Pons (tissue), 1 donor: Measurements from ENCODE around the gene KCNB1.

Source experiments
- DNase-seq: peaks from one replicate; pipeline ENCODE4 v3.0.0-alpha.2; 2016; ENCODE audit warnings: low spot score

The KCNB1 gene

DNA sequence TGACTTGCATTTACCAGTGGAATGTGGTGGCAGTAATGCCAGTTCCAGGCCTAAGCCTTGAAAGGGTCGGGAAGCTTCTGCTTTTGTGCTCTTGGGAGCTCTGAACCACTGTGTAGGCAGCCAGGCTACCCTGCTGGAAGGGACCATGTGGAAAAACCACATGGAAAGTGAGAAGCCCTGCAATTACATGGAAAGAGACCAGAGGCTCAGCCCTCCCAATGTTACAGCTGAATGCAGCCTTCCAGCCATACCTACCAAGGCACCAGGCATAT, 14.9 kb upstream of the KCNB1 start:
- no peak for DNase-seq

DNA sequence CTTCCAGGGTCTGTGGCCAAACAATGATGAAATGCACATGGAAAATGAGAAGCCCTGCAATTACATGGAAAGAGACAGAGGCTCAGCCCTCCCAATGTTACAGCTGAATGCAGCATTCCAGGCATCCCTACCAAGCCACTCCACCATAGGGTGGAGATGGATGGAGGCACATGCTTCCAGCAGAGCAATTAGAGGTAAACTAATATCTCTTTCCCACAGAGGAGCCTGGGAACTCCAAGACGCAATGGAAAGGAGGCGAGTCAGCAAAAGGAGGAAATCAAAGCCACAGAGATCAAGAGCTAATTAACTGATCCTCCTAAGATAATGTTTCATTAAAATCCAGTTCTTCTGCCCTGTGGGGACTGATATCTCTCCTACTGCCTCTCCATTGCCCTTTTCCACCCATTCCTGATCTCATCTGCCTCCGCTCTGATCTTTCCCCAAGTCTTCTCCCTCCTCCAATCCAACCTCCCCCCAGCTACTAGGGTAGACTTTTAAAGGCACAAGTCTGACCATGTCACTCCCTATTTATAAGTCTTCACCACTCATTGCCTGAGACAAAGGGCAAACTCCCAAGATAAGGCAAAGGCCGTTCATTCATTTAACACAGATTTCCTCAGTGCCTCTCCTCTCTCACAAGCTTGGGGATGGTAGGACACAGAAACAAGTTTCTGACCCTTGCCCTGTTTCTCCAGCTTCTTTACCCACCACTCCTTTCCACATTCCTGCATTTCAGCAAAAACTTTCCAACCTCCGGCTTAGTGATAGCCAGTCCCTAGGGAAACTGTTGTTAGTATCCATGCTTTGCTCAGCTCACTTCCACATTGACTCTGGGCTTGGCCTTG, 14.3 kb upstream of the KCNB1 start:
- DNase-seq, result no peak

DNA sequence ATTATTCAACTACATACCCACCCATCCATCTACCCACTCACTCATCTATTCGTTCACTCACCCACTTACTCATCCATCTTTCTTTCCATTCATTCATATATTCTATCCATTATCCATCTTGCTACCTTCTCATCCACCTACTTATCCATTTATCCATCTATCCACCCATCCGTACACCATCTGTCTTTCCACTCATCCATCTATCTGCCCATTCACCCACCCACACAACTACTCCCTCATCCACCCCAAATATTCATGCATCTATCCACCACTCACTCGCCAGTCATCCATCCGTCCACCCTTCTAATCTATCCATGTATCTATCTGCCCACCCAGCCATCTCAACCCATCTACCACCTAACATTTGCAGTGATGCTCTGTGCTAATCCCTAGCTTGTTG, 13.6 kb upstream of the KCNB1 start:
- no peak for DNase-seq

DNA sequence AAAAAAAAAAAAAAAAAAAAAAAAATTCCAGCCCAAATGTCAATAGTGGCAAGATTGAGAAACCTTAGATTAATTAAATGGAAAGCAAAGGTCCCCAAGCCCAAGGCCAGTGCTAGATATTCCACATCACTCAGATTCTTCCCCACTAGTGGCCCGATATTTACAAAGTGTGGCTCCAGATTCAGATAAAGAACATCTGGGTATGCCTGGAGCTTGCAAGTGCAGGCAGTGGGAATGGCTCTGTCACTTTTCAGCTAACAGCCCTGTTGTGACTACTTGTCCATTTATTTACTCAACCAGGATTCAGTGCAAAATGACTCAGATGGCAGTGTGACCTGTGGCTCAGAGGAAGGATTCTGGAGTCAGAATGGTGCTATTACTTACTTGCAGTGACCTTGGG, 8.2 kb upstream of the KCNB1 start:
- no peak for DNase-seq

DNA sequence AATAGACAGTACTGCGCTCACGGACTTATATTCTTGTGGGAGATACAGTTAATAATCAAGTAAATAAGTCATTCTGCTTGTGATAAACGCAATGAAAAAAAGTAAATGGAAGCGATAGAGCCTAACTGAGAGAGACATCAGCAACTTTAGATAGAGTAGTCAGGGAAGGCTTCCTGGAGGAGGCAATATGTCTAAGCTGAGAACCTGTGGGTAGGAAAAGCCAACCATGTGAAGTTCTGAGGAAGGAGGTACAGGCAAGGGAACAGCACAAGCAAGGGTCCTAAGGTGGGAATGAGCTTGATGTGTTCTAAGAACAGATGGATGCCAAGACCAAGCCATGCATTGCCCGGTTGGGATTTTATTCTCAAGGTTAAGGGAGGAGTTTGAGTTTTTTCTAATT, 7.2 kb upstream of the KCNB1 start:
- no peak for DNase-seq

DNA sequence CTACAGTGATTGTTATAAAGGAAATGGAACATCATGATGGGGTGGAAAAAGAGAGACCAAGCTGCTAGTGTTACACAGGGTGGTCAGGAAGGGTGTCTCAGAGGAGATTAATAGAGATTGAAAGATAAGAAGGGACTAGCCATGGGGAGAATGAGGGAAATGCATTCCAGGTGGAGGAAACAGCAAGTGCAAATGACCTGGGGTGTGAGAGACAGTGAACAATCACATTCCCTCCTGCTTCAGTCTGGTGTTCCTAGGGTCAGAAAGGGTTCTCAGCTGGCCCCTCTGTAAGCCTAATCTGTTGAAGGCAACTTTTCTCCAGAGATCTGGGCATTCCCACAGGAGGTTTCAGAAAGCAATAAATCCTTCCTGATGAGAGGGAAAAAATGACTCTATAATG, 3.6 kb upstream of the KCNB1 start:
- no peak for DNase-seq

DNA sequence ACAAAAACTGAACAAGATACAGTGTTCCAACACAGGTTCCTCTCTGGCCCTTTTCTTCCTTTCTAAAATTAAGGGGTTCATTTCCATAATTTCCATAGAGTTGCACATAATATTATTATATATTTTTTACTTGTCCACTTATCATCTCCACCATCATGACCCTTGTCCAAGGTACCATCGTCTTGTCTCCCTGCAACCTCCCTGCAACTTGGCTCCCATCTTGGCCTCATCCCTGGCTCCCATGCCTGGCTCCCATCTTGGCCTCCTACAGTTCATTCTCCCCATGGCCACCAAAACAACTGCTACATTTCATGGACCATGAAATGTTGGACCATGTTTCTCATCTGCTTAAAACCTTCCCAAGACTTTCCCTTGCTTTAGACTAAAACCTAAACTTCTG, 3.1 kb upstream of the KCNB1 start:
- DNase-seq, result no peak

DNA sequence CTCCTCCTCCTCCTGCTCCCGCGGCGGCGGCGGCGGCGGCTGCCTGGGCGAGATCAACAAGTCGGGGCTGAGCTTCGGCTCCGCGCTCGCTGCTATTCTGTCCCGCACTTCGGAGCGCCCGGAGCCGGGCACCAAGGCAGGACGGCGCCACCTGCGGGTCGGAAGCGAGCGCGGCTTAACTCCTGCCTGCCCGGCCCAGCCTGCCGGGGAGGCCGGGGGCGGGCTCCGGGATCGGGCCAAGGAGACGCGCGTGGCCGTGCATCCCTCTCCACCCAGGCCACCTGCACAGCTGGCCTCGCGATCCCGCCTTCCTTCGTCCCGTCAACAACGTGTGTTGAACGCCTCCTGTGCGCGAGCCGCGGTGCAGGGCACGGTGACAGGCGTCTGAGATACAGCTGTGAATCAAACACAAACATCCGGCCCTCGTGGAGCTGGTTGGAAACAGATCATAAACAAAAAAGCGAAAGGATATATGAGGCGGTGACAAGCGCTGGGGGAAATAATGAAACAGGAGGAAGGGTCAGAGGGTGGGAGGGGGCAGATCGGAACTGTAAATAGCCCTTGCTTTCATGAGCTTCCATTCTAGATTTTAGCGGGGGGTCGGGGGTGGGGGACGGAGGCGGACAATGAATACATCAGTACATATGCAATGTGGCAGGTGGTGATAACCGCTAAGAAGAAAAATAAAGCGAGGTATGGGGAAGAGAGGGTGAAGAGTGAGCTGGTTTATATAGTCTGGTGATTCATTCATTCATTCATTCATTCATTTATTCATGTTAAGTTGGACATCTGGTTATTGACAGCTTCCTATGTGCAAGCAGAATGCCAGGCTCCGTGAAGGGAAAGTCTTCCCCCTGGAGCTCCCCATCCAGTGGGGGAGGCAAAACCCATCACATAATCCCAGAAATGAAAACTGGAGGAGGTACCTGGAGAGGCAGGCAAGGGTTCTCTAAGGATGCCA, 2.0 kb upstream of the KCNB1 start:
- DNase-seq, result peak; percentile 43

DNA sequence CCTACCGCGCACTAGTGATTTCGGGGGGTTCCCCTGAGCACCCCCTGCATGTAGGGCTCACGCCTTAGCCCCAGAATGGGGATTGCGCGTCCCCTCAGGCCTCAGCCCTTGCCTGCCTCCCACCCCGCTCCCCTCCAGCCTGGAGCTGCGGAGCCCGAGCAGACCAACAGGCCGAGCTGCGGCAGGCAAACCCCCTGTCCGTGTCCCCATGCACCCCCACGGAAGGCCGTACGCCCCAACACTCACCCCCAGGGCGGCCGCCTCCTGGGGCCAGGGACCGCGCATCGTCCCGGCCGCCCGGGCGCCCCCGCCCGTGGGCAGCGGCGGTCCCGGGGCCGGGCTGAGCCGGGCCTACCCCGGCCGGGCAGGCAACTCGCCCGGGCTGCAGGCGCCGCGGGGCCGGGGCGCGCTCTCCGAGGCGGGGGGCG, 1.2 kb upstream of the KCNB1 start:
- DNase-seq, result no peak

DNA sequence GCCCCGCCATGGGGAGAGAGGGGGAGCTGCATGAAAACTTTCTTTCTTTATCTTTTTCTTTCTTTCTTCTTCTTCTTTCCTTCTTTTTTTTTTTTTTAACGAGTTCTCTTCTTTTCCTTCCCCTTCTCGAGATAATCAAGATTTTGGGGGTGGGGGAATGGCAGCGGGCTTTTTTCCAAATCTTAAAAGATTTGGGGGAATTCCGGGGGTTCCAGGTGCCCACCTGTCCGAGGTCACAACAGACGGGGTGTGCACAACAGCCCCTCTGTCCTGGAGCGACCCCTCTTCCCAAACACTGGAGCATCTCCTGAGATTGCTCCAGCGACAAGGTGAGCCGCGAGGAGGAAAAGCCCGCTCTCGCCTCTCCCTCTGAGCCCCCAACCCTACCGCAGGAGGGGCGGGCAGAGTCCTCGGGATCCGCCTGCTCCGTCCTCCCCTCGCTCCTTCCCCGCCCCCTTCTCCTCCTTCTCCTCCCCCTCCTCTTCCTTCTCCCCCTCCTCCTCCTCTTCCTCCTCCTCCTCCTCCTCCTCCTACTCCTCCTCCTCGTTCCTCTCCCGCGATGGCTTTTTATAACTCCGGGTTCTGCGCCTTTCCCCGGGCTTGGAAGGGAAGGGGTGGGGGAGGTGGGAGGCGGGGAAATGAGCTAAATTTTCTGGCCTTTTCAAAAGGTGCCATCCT, 689 bp upstream of the KCNB1 start:
- no peak for DNase-seq

DNA sequence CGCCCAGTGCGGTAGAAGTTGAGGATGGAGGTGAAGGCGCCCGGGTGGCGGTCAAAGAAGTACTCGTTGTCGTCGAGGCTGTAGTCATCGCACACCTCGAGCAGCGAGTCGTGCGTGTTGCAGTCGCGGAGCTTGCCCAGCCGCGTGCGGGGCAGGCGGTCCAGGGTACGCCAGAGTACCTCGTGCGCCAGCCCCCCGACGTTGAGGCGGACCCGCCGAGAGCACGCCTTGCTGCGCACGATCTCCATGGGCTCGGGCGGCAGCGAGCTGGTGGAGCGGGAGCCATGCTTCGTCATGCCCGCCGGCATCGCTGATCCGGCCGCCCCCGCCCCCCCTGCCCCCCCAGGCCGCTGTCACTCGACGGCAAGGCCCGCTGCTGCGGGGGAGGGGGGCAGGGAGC, 295 bp downstream of the KCNB1 start:
- no peak for DNase-seq

DNA sequence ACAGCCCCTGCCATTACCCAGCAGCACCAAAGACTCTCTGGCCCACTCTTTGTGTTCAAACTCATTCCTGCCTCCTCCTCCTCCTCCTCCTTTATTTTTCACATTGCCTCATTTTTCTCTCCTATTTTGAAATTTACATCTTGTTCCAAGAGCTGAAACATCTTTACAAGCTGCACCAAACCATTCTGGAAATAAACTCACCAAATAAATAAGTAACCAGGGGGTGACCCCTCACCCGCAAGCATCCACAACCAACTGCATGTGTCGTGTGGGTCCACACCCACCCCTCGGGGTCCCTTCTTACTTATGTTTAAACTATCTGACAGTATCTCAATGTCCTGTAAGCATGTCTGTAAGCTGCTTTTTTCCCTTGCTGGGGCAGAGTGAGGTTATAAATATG, 1.4 kb downstream of the KCNB1 start:
- no peak for DNase-seq

DNA sequence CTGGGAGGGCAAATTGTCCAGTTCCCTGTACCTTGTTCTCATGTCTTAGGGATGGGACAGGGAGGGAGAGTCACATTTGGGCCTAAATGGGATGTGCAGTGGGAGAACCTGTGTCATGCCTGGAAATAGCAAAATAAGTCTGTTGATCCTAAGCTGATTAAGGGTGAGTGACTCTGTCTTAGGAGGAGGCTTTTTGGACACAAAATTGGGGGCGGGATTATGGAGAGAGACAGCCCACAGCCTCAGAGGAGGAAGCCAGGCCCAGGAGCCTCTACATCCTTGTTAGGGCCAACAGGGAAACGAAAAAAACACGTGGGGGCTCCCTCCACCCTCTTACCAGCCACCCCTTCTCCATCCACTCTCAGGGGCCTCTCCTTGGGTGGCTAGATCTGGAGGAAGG, 2.2 kb downstream of the KCNB1 start:
- DNase-seq, result no peak

DNA sequence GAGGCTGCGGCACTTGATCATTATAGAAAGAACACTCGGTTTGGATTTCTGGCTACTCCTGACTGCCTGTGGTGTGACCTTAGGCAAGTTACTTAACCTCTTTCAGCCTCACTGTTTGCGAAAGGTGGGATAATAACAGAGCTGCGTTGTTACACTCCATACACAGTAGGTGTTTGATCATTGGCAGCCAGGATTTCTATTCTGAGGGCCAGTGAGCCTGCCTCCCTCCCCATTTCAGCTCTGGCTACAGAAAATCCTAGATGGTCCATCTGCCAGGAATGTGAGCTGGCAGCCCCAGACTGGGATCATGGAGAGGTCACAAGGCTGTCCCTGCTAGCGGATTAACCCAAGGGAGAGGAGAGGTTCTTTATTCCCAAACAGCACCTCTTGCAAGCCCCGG, 2.7 kb downstream of the KCNB1 start:
- DNase-seq, result no peak

DNA sequence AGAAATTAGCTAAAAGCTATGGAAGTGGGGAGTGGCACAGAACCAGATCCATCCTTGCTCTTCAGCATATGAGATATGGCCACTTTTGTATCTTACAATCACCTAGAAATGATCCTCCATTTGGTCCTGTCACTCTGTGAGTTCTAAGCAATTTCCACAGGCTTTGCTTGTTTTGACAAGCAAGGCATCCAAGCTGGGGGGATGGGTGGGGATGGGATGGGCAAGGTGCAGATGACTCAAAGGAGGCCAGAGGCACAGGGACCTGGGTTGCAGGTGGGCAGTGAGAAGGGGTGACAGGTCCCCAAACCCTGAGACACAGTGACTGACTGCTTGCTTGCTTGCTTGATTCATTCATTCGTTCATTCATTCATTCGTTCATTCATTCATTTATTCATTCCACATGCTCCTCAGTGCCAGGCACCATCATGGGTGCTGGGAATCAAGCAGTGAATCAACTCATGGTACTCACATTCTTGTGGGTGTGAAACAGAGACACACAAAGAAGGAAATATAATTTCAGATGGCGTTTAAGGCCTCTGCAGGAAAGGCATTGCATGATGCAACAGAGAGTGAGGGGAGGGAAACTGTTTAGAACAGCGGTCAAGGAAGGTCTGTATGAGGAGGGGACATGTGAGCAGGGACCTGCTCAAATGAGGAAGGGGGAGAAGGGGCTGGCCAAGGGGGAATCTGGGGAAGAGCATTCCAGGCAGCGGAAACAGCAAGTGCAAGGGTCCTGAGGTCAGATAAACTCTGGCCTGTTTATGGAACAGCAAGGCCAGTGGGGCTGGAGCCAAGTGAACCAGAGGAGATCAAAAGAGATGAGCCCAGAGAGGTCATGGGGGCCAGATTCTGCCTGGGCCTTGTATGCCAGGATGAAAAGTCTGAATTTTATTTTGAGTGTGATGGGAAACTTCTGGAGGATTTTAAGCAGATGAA, 3.4 kb downstream of the KCNB1 start:
- no peak for DNase-seq

DNA sequence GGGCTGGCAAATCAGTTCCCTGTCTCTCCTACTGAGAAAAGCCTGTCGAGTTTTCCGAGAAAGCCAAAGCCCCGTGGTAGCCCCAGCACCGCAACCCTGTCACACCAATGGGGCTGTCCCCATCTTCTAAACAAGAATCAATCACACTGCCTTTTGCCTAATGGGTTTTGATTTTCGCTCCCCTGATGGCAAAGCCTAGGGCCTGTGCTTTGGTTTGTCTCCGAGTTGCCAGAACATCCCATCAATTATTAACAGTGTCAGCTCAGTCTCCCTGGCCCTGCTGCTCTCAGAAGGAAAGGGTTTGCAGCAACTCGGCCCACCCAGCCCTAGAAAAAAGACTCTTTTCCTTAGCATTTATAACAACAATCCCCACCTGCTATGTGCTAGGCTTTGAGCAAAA, 4.2 kb downstream of the KCNB1 start:
- DNase-seq, result no peak

DNA sequence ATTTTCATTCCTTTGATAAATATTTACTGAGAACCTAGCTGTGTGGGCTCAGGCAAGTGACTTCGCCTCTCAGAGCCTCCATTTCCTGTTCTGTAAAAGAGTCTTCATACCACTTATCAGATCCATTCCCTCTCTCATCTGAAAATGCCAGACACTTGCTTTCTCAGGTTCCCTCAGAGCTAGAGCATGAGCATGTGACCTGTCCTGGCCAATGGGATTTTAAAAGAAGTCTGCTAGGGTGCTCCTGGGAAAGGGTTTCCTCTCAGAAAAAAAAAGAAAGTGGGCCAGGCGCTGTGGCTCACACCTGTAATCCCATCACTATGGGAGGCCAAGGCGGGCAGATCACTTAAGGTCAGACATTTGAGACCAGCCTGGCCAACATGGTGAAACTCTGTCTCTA, 5.3 kb downstream of the KCNB1 start:
- no peak for DNase-seq

DNA sequence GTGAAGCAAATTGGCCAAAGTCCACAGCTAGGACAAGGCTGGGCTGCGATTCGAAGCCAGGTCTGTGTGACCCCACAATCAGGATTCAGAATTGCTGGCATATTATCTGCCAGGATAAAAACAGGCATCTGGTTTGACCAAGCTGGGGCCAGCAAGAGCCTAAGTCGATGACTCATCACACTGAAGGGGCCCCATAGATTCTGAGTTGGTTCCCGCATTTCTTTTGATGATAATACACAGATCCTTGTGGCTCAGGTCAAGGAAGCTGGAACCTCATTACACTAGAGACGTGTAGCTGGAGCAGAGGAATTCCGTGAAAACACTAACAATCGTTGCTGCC, 6.5 kb downstream of the KCNB1 start:
- DNase-seq, result no peak

DNA sequence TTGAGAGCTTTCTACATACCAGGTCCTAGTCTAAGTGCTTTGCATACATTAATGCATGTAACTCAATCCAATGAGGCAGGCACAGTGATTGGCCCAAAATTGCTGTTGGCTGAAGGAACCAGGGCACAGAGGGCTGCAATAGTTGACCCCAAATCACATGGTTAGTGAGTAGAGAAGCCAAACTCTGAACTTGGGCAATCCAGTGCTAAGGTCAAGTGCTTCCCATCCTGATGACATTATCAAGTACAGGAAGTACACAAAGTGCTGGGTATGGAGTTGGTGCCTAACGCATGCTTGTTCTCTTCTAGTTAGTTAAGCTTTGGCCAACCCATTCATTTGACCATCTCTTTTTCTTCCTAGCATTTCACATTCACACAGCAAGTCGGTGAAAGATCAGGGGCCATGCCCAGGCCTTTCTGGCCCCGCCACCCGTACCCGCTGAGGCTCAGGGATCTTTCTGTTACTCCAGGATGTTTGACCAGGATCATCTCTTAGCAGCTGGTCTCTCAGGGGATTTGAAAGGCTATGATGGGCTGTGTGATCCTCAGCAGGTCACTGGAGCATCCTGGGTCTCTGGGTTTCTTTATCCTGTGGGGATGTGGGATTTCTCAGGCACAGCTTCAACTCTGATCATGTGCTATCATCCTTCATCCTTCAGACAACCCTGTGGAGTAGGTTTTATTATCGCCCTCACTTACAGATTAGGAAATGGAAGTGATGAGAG, 7.0 kb downstream of the KCNB1 start:
- no peak for DNase-seq

DNA sequence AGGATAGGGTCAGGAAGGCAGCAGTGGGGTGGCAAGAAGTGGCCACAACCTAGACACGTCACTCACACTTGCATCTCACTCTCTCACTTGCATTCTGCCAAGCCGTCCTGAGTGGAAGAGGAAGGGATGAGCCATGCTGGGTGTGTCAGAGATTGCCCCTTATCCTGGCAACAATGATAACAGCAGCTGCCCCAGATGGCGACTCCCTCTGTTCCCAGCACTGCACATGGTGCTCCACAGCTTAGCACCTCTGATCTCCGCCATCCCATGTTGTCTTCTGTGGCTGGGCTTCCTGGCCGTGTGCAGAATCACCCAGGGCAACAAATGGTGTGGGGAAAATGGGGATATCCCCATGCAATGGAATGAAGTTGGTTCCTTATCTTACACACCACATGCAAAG, 11.1 kb downstream of the KCNB1 start:
- no peak for DNase-seq

DNA sequence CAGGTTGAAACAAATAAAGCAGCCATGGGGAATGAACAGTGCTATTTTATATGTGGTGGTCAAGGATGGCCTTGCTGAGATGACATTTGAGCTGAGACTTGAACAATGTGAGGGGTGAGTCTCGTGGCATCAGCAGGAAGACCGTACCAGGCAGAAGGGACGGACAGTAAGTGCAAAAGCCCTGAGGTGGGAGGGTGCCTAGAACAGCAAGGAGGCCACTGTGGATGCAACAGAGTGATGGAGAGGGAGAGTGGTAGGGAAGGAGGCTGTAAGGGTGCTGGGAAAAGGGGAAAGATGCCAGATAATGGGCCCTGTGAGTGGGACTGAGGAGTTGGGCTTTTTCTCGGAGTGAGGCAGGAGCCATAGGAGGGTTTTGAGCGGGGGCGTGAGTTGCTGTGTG, 11.5 kb downstream of the KCNB1 start:
- DNase-seq, result no peak
